HL-60 (cell line): ENCODE measurements around the gene ECM2.

Source experiments
- CTCF ChIP-seq: IDR thresholded peaks from one replicate; pipeline ENCODE4 v1.5.1; 2011; ENCODE audit warnings: low read length, control low read depth, inconsistent platforms; ENCODE audit not compliant: insufficient read depth
- POLR2AphosphoS5 ChIP-seq: IDR thresholded peaks from 2 replicates; pipeline ENCODE4 v1.6.1; 2012; ENCODE audit warnings: low read depth
- REST ChIP-seq: IDR thresholded peaks from 2 replicates; pipeline ENCODE4 v1.6.1; 2012; ENCODE audit warnings: low read depth; ENCODE audit not compliant: insufficient replicate concordance
- SPI1 ChIP-seq: IDR thresholded peaks from 2 replicates; pipeline ENCODE4 v1.6.1; 2012; ENCODE audit warnings: low read depth, mild to moderate bottlenecking, borderline replicate concordance

- TF ChIP-seq CTCF (no peak), POLR2AphosphoS5 (no peak), REST (no peak), SPI1 (no peak)
Measured at GRCh38 chr9:92545002-92545510, 9.3 kb upstream of the ECM2 start.
